ENCODE results near the gene STX8.

DNA sequence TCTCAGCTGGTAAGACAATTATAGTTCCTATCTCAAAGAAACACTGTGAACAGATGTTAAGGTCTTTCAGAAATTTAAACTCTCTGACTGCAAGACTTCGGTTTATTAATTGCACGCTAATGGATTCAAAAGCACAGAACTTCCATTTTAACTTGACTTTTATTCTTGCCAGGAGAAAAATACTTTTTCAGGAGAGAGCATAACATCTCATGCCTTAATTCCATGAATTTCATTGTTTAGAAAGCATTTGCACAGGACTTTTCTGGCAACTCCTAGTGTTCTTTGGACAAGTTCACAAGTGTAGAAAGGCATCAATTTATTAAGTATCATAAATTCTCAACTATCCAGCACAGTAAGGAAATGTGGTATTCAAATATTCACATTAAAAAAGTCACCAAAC lies 22.4 kb downstream of the STX8 start:
- TF ChIP-seq, protein P1, sequence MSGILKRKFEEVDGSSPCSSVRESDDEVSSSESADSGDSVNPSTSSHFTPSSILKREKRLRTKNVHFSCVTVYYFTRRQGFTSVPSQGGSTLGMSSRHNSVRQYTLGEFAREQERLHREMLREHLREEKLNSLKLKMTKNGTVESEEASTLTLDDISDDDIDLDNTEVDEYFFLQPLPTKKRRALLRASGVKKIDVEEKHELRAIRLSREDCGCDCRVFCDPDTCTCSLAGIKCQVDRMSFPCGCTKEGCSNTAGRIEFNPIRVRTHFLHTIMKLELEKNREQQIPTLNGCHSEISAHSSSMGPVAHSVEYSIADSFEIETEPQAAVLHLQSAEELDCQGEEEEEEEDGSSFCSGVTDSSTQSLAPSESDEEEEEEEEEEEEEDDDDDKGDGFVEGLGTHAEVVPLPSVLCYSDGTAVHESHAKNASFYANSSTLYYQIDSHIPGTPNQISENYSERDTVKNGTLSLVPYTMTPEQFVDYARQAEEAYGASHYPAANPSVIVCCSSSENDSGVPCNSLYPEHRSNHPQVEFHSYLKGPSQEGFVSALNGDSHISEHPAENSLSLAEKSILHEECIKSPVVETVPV (CRISPR knock-in tag; IDR thresholded peaks at IDR 0.05): no peak
- TF ChIP-seq, protein P2, sequence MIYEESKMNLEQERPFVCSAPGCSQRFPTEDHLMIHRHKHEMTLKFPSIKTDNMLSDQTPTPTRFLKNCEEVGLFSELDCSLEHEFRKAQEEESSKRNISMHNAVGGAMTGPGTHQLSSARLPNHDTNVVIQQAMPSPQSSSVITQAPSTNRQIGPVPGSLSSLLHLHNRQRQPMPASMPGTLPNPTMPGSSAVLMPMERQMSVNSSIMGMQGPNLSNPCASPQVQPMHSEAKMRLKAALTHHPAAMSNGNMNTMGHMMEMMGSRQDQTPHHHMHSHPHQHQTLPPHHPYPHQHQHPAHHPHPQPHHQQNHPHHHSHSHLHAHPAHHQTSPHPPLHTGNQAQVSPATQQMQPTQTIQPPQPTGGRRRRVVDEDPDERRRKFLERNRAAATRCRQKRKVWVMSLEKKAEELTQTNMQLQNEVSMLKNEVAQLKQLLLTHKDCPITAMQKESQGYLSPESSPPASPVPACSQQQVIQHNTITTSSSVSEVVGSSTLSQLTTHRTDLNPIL (CRISPR knock-in tag; IDR thresholded peaks at IDR 0.05; ENCODE audit: low read depth): no peak
- no peak for TF ChIP-seq ESRRG (CRISPR knock-in tag; IDR thresholded peaks at IDR 0.05)
- no peak for TF ChIP-seq ZNF565 (CRISPR knock-in tag; conservative IDR thresholded peaks at IDR 0.05; ENCODE audit: low read depth)
- TF ChIP-seq CSDC2 (CRISPR knock-in tag; IDR thresholded peaks at IDR 0.05): no peak
- TF ChIP-seq BACH2 (CRISPR knock-in tag; IDR thresholded peaks at IDR 0.05; ENCODE audit: borderline replicate concordance): no peak
- no peak for TF ChIP-seq ZFP30 (CRISPR knock-in tag; IDR thresholded peaks at IDR 0.05)
- TF ChIP-seq, protein P3, sequence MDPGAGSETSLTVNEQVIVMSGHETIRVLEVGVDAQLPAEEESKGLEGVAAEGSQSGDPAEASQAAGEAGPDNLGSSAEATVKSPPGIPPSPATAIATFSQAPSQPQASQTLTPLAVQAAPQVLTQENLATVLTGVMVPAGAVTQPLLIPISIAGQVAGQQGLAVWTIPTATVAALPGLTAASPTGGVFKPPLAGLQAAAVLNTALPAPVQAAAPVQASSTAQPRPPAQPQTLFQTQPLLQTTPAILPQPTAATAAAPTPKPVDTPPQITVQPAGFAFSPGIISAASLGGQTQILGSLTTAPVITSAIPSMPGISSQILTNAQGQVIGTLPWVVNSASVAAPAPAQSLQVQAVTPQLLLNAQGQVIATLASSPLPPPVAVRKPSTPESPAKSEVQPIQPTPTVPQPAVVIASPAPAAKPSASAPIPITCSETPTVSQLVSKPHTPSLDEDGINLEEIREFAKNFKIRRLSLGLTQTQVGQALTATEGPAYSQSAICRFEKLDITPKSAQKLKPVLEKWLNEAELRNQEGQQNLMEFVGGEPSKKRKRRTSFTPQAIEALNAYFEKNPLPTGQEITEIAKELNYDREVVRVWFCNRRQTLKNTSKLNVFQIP (CRISPR knock-in tag; IDR thresholded peaks at IDR 0.05; ENCODE audit: borderline replicate concordance, low read depth): no peak
